HK-2 (cell line): ENCODE measurements around the gene C1QC.

Experiments
- DNase-seq: peaks from one replicate; pipeline ENCODE4 v3.0.0-alpha.2; 2018; ENCODE audit not compliant: unreplicated experiment

The C1QC gene

DNA sequence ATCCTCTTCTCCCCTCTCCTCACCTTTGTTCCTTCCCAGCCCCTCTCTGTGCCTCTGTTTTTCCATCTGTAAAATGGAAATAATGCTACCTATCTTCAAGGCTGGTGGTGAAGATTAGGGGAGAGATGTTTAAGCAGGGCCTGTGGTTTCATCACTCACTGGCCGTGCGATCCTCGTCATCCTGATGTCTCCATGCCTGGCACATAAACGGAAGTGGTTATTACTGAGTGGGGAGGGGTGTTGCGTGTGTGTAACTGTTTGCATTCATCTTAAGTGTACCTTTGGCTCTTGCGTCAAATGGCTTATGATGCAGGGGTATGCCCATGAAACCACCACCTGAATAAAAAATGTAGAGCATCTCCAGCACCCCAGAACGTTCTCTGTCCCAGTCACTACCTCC lies 24.2 kb upstream of the C1QC start:
- DNase-seq = no peak

DNA sequence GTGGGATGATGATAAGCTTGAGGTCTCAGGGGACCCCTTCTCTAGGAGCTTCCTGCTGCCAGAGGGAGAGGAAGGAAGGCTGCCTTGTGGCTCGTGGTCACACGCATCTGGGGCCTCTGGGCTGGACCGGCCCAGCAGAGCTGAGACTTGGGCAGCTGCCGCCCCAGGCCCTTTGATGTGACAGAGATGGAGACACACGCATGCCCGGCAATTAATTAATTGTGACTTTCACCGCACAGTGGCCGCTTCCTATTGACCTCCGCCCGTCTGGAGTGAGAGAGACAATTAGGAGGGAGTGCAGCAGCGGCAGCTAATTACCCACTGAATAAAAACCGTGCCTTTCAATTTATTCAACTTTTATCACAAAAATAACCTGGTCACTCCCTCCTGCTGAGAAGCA lies 23.6 kb upstream of the C1QC start:
- no peak for DNase-seq

DNA sequence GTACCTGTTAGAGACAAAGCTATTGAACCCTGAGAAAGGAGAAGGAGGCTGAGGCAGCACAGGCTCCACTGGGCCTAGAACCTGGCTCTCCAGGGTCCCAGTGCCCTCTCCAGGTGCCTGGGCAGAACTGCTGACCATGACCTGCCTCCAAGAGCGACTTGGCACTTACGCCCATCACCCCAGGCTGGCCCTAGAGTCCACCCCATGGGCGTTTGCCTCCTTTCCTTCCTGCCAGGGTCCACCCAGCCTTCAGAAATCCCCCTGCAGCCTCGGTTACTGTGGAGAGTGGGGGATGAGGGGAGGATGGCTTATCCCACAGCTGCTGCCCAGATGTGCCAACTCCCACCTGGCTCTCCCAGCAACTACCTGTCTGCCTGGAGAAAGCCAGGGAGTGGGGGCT lies 21.7 kb upstream of the C1QC start:
- no peak for DNase-seq

DNA sequence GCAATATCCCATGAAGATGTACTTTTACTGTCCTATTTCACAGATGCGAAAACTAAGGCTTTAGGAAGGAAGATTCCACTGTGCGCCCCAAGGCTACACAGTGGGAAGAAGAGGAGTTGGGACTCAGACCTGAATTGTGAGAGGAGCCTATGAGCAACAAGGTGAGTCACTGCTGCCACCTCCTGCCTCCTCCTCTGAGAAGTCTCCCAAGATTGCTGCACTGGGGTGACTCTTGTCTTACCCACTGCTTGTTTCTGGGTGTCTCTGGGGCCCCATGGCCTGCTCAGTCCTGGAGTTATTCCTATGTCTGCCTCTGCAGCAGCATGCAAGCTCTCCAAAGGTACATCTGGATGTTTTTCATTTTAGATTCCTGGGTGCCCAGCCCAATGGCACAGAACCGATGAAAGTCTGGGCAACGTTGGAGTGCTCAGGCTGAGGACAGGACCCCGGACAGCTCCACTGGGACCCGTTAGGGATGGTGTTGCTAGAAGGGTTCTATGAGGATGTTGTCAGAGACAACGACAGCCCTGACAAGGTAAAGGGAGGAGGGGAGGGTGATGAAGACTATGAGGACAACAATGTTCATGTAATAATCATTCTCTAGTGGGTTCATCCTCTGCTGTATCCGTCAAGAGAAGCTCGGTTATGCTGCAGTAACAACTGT lies 18.0 kb upstream of the C1QC start:
- DNase-seq = no peak

DNA sequence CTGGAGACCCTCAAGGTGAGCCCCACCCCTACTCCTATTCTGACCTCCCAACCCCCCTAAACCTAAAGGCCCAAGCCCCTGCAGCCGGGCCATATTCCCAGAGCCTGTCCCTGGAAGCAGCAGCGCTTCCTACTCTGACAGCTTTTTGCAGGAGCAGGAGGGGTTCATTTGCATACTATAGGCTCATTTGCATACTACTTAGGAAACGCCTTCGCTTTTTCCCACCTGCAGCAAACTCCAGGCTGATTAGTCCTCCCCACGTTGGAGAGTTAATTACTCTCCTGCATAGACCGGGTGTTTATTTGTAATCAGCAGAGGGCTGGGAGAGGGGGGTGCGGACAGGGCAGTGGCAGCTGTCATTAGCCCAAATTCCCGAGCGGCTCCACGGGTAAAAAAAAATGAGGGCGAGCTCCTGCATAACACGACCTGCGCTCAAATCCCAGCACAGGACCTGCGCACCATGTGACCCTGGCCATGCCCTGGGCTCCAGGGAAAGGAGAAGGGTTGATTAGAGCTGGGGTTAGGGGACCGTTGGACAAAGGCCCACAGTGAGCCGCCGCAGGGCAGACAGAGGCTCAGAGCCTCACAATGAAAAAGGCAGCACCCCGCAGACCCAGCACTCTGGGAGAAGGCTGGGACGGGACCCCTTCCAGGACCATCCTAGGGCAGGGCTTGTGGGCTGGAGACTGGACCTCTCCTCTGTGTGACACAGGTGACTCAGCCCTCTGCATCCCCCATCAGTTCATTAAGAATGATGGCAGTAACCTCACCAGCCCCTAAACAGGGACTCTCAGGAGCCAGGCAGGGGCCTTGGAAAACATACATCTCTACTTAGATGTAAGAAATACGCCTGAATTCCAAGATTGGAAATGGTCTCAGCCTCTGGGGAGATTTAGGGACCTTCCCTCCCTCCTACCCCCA lies 16.9 kb upstream of the C1QC start:
- DNase-seq = no peak

DNA sequence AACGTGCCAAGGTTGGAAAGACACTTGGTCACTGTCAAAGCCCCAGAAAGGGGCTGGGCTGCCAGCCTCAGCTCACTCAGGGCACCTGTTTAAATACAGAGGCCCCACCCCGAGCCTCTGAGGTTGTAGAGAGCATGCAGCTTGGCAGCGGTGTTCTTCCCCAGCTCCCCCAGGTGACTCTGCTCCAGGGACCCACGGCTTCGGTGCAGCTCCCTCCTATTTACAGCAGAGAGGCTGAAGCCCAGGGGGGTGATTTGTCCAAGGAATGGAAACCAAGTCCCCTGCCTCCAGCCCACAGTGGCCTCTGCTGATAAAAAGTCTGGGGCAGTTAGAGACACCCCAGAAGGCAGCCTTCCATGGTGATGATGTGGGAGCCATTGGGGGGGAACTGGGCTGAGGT lies 16.1 kb upstream of the C1QC start:
- no peak for DNase-seq

DNA sequence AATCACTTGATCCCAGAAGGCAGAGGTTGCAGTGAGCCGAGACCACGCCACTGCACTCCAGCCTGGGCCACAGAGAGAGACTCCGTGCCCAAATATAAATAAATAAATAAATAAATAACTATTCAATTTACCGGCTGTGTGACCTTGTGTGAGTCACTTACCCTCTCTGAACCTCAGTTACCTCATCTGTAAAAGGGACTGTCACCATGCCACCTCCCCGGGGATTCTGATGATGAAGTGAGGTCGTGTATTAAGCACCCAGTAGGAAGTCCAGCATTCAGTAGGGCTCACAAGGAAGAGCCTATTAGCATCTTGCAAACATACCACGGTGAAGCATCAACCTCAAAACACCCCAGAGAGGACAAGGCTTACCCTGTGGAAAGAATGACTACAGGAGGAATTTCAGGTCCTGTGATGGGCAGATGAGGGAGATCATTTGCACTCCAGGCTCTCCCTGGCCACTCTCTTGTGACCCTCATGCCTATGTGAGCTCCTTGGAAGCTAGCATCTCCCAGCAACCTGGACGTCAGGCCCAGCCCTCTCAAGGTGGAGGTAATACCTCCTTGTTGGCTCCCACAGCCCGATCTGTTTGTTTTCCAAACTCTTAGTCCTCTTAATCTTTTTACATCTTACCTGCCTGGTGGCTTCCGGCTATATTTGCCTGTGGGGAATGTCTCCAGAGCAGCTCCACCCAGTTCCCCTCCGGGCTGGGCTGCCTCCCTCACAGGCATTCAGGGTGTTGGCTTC lies 14.6 kb upstream of the C1QC start:
- DNase-seq = no peak

DNA sequence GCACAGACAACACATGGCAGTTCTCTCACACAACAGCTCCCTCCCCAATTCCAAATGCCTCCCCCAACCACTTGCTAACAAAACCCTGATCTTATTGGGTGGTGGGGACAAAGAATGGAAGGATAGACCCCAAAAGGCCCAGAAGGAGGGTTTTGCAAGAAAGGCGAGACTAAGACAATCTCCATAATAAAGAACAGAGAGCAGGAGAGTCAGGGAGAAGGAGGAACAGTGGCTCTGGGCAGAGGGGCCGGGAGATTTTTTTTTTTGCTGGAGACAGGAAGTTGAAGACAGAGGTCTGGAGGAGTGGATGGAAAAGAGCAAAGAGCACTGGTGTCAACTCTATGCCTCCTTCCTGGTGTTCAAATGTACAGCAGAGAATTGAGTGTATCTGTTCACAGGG lies 13.5 kb upstream of the C1QC start:
- DNase-seq = no peak

DNA sequence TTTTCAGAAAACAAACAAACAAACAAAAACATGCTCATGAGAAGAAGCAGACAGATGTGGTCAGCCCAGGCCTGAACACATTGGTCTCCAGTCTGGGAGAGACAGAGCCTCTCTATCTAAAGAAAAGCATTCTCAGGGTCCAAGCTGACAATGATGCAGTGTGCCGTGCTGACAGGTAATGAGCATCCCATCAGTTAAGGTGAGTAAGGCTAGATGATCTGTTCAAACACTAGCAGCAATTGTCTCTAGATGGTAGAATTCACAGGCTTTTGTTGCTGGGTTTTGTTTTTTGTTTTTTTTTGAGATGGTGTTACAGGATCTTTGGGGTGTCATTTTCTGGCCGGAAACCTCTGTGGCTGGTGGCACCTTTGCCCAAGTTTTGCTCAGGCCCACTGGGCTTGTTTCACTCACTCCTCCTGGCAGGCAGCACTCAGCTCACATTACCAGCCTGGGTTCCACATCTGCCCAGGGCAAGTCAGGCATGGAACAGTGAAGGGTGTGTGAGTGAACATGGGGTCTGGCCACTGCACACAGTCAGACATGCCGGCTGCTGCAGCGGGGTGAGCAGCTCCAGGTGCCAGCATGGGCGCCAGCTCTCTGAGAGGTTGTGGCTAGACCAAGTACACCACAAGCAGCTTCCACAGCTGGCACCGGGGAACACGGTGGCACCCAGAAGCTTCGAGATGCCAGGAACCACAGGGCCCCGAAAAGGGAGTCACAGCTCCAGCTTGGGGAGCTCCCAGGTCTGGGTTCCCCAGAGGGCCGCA lies 9.6 kb upstream of the C1QC start:
- no peak for DNase-seq

DNA sequence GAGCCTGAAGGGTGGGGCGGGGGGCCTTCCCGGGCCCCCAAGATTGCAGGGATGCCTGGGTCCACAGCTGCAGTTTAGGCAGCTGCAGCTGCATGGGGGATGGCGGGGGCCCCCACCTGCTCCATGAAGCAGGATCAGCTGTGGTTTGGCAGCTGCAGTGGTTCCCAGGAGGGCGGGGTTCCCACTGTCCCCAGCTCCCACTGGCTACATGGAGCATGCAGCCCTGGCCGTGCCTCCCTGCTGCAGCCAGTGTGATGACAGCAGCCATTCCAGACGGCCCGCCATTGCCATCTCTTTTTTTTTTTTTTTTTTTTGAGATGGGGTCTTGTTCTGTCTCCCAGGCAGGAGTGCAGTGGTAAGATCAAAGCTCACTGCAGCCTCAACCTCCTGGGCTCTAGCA lies 8.0 kb upstream of the C1QC start:
- no peak for DNase-seq

DNA sequence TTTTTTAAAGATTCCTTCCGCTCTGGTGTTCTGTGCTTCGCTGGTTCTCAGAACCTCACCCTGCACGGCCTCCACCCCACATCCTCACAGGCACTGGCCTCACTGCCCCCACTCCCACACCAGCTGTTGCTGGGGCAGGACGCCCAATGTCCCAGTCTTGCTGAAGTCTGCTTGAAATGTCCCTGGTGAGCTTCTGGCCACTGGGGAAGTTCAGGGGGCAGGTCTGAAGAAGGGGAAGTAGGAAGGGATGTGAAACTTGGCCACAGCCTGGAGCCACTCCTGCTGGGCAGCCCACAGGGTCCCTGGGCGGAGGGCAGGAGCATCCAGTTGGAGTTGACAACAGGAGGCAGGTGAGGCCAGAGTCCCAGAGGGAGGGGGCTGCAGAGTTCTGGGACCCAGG lies 7.1 kb upstream of the C1QC start, which contains the start of gene C1QA:
Gene C1QA (plus strand): TSS at position 276 of the 400 bp plus-strand sequence. CDS start 989 bp downstream, outside the sequence.
- DNase-seq = no peak

DNA sequence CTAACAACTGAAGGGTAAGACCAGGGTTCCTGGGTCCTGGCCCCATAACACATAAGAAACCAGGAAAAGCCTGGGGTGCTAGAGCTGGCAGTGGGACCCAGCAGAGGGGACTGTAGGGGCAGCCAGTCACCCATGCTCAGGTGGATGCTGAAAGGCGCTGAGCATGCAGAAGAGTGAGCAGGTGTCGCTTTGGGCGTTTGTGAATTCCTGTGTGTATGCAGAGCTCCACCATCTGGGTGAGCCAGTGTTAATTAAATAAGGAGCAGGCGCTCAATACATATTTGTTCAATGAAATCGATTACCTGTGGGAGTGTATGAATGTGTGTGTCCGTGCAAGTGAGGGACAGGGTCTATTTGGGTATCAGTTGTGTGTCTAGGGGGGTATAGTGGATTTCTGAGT lies 6.5 kb upstream of the C1QC start:
- no peak for DNase-seq

DNA sequence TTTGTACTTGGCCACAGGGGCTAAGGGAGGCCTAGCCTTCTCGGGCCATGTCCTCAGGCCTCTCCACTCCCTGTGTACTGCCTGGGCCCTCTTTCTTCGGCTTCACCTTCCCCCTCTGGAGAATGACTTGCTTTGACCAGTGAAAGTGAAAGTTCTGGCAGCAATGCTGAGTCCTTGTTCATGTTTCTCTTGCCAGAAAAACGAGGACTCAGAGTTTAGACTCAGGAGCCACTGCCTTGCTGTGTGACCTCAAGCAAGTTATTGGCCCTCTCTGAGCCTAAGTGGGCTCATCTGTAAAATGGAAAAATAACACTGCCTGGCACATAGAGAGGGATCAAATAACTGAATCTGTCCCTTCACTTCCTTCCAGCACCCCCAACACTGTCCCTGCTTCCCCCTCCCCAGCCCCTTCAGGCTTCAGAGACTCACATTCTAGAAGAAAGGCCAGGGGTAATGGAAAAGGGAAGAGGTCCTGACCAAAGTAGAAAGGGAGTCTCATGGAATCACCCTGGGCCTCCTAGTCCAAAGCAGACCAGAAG lies 5.5 kb upstream of the C1QC start:
- no peak for DNase-seq

DNA sequence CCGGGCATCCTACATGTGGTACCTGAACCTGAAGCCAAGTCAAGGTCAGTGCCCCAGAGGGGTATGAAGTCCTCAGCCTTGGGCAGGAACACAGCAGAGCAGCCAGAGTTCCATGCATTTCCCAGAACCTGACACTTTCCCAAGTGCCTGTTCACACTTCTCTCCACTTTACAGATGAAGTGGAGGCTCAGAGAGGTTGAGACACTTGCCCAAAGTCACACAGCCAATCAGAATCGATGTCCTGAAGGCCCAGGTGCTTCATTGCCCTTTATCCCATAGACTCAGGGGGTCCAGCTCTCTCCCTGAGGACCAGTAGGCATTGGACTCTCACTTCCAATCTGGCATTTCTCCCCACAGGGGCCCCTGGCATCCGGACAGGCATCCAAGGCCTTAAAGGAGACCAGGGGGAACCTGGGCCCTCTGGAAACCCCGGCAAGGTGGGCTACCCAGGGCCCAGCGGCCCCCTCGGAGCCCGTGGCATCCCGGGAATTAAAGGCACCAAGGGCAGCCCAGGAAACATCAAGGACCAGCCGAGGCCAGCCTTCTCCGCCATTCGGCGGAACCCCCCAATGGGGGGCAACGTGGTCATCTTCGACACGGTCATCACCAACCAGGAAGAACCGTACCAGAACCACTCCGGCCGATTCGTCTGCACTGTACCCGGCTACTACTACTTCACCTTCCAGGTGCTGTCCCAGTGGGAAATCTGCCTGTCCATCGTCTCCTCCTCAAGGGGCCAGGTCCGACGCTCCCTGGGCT lies 4.8 kb upstream of the C1QC start:
- DNase-seq = no peak

DNA sequence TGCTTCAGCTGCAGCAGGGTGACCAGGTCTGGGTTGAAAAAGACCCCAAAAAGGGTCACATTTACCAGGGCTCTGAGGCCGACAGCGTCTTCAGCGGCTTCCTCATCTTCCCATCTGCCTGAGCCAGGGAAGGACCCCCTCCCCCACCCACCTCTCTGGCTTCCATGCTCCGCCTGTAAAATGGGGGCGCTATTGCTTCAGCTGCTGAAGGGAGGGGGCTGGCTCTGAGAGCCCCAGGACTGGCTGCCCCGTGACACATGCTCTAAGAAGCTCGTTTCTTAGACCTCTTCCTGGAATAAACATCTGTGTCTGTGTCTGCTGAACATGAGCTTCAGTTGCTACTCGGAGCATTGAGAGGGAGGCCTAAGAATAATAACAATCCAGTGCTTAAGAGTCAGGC lies 4.1 kb upstream of the C1QC start:
- no peak for DNase-seq

DNA sequence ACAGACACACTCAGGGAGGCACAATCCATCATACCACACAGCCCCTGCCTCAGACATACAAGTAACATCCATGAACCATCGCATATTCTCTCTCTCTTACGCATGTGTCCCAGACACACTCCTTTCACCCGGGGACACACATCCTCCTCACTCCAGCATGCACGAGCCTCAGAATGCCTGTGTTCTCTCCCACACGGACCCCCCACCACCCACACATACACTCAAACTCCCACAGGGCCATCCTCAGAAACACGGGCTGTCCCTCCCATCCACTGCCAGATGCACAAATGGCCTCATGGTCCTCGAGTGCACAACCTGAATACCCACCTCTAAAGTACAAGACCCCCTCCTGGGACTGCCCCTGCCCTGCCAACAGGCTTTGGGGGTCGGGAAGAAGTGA lies 2.2 kb upstream of the C1QC start:
- DNase-seq = no peak

DNA sequence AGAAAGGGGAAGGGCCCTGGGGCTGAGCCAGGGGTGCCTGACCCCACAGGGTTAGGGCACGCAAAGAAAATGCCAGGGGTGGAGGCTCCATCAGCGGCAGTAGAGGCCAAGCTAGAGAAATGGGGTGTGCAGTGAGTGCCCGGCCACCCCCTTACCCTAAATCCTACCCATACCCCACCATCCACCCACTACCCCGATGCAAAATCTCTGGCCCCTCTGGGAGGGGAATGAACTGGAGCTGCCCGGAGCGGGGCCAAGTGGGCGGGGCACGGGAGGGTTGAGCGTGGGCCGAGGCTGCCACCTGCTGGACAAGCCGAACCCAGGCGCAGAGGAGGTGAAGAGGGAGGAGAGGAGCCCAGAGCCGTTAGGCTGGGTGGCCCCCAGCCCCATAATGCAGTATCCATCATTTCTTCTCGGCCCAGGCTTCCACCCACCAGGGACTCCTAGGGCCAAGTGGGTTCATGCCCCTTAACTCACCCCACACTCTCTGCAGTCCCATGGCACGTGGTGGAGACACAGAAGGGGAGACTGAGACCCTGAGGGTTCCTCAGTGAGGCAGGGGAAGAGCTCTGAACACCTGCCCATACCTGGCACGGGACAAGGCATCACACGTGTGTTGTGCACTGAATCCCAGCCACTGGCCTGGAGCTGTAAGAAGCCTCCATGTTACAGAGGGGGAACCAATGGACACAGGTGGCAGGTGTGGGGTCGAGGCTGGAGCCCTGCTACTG lies 1.4 kb upstream of the C1QC start:
- DNase-seq = peak; percentile 72

DNA sequence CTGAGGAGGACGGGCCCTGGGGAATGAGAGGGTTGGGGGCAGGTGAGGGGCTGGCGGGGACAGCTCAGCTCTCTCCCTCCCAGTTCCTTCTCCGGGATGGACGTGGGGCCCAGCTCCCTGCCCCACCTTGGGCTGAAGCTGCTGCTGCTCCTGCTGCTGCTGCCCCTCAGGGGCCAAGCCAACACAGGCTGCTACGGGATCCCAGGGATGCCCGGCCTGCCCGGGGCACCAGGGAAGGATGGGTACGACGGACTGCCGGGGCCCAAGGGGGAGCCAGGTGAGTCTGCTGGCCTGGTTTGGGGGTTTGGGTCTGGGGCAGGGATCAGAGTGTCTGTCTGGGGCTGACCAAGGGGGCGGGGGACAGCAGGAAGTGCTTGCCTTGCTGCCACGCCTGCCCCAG lies 495 bp downstream of the C1QC start:
- DNase-seq = no peak

DNA sequence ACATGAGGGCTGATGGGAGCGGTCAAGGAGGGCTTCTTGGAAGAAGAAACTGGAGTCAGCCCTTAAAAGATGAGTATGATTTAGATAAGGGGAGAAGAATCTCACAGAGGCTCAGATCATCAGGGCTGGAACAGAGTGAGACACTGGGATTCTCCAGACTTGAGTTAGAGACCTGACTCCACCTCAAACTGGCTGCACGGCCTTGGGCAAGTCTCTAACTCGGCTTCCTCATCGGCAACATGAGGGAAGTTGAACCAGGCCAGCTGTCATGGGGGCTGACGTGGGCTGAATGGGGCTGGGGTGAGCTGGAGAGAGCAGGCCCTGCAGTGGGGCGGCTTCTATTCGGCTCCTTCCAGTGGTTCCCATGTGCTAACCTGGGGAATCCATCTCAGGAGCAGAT lies 2.5 kb downstream of the C1QC start:
- no peak for DNase-seq

DNA sequence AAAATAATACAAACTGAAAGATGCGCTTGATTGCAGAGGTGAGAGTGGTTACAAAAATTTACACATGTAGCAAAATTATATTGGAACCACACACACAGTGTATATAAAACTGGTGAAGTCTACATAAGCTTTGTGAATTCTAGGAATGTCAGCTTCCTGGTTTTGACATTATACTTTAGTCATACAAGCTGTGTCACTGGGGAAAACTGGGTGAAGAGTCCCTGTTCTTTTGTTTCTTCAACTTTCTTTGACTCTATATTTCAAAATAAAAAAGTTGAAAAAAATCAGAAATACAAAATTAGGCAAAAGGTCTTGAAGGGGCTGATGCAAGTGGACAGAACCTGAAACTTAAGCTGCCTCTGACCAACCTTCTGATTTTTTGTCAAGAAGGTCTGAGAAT lies 3.0 kb downstream of the C1QC start:
- DNase-seq = no peak
